H1 (cell line): Measurements from ENCODE around the gene FGF1. TPM values are rescaled to one million over a fixed set of nuclear protein-coding genes. Genes with fewer than 3 reads are reported as not detected.

ENCODE experiments used
- CTCF ChIA-PET: fragments of 300-600 bp; sonication (Branson Sonifier 250); formaldehyde crosslinking; loops from one replicate; lab custom pipeline; 2021; ENCODE audit not compliant: partially characterized antibody; lab: Charles Lee
- POLR2A ChIA-PET: fragments of 300-600 bp; sonication (Branson Sonifier 250); formaldehyde crosslinking; loops from one replicate; lab custom pipeline; 2021; ENCODE audit warnings: inconsistent platforms; ENCODE audit not compliant: partially characterized antibody; lab: Charles Lee
- DNase-seq, 2 experiments: peaks; one replicate each; pipeline versions ENCODE4 v3.0.0 to v3.0.0-alpha.2; 2010 to 2022; ENCODE audit warnings: low spot score in 2 of 2, low read depth in 1 of 2, mixed read lengths in 1 of 2
- FAIRE-seq: peaks from 2 replicates; lab custom pipeline; 2011; peaks lifted over from hg19 to GRCh38; lab: Jason Lieb, UNC
- H2AFZ ChIP-seq: 2 replicates; pipeline ENCODE4 v1.8.1; 2012; ENCODE audit warnings: low read length, inconsistent platforms
- H2AK5ac ChIP-seq: 2 replicates; pipeline ENCODE4 v1.6.1; 2013; ENCODE audit warnings: low read depth, low read length
- H2BK120ac ChIP-seq: replicated peaks from 2 replicates; pipeline ENCODE3; 2013; ENCODE audit warnings: low read depth, low read length, inconsistent platforms
- H2BK12ac ChIP-seq: 2 replicates; pipeline ENCODE4 v1.6.1; 2013; ENCODE audit warnings: low read depth, low read length
- H2BK15ac ChIP-seq: 2 replicates; pipeline ENCODE4 v1.6.1; 2013; ENCODE audit warnings: low read length
- H2BK20ac ChIP-seq: 2 replicates; pipeline ENCODE4 v1.6.1; 2013; ENCODE audit warnings: low read length
- H2BK5ac ChIP-seq: 2 replicates; pipeline ENCODE4 v1.6.1; 2013; ENCODE audit warnings: low read depth, low read length
- H3K14ac ChIP-seq: 2 replicates; pipeline ENCODE4 v1.6.1; 2013; ENCODE audit warnings: inconsistent platforms; ENCODE audit not compliant: insufficient read length
- H3K18ac ChIP-seq: 2 replicates; pipeline ENCODE4 v1.6.1; 2013; ENCODE audit warnings: low read length; ENCODE audit errors: extremely low read depth
- H3K23ac ChIP-seq: 2 replicates; pipeline ENCODE4 v1.6.1; 2013; ENCODE audit warnings: inconsistent platforms; ENCODE audit not compliant: insufficient read length
- H3K23me2 ChIP-seq: 2 replicates; pipeline ENCODE4 v1.6.1; 2013; ENCODE audit warnings: low read depth, low read length
- H3K27ac ChIP-seq: 2 replicates; pipeline ENCODE4 v1.6.1; 2011; ENCODE audit warnings: low read depth, low read length, inconsistent platforms
- H3K27me3 ChIP-seq, 4 experiments: replicated peaks in 1 of 4; 1 replicate in 1 of 4; 2 replicates in 3 of 4; pipeline versions ENCODE4 v1.6.1 to v1.8.1; 2011 to 2013; ENCODE audit warnings: low read length in 3 of 4, mild to moderate bottlenecking in 3 of 4, inconsistent platforms in 2 of 4, mixed read lengths in 2 of 4, moderate library complexity in 1 of 4; ENCODE audit not compliant: control insufficient read depth in 3 of 4, insufficient read depth in 3 of 4; ENCODE audit errors: extremely low read depth in 1 of 4
- H3K36me3 ChIP-seq, 4 experiments: 2 replicates each; pipeline versions ENCODE4 v1.6.1 to v1.8.1; 2011 to 2013; ENCODE audit warnings: mild to moderate bottlenecking in 4 of 4, low read length in 3 of 4, moderate library complexity in 2 of 4, control low read depth in 1 of 4, inconsistent platforms in 1 of 4; ENCODE audit not compliant: insufficient read depth in 4 of 4, control insufficient read depth in 2 of 4
- H3K4ac ChIP-seq: replicated peaks from 2 replicates; pipeline ENCODE3; 2013; ENCODE audit warnings: low read length, low read depth, mixed read lengths, inconsistent platforms; ENCODE audit not compliant: insufficient read length
- H3K4me1 ChIP-seq, 4 experiments: replicated peaks in 1 of 4; 1 replicate in 1 of 4; 2 replicates in 3 of 4; pipeline versions ENCODE4 v1.6.1 to v1.8.1; 2011 to 2013; ENCODE audit warnings: low read length in 3 of 4, inconsistent platforms in 2 of 4, mixed read lengths in 1 of 4; ENCODE audit not compliant: insufficient read depth in 4 of 4, control insufficient read depth in 3 of 4
- H3K4me2 ChIP-seq, 2 experiments: 2 replicates each; pipeline versions ENCODE4 v1.6.1 to v1.8.1; 2011 to 2013; ENCODE audit warnings: low read depth in 2 of 2, low read length in 2 of 2, control low read depth in 1 of 2, inconsistent platforms in 1 of 2, mild to moderate bottlenecking in 1 of 2; ENCODE audit not compliant: insufficient read depth in 1 of 2
- H3K4me3 ChIP-seq, 4 experiments: fragments of 200-600, 300-600 bp in 1 of 4; sonication (generic), shearing (Covaris generic), sonication (Bioruptor Twin) in 1 of 4; 2 replicates each; pipeline versions ENCODE4 v1.5.1 to v1.8.1; 2011 to 2016; ENCODE audit warnings: low read length in 4 of 4, low read depth in 3 of 4, control low read depth in 2 of 4, inconsistent platforms in 2 of 4, mild to moderate bottlenecking in 2 of 4, mixed read lengths in 1 of 4, moderate library complexity in 1 of 4; ENCODE audit not compliant: insufficient read depth in 2 of 4; ENCODE audit errors: extremely low read depth in 1 of 4
- H3K56ac ChIP-seq: replicated peaks from 2 replicates; pipeline ENCODE3; 2013; ENCODE audit warnings: low read depth, mild to moderate bottlenecking, mixed read lengths, low read length, inconsistent platforms; ENCODE audit not compliant: insufficient read length
- H3K79me1 ChIP-seq: 2 replicates; pipeline ENCODE4 v1.6.1; 2013; ENCODE audit warnings: low read depth, low read length, control low read depth
- H3K79me2 ChIP-seq, 2 experiments: 2 replicates each; pipeline versions ENCODE4 v1.6.1 to v1.8.1; 2012 to 2013; ENCODE audit warnings: low read length in 2 of 2, mild to moderate bottlenecking in 2 of 2, inconsistent platforms in 1 of 2; ENCODE audit not compliant: insufficient read depth in 2 of 2, control insufficient read depth in 1 of 2
- H3K9ac ChIP-seq, 4 experiments: replicated peaks in 1 of 4; 1 replicate in 1 of 4; 2 replicates in 3 of 4; pipeline versions ENCODE4 v1.6.1 to v1.8.1; 2011 to 2013; ENCODE audit warnings: low read depth in 3 of 4, low read length in 3 of 4, control low read depth in 2 of 4, mild to moderate bottlenecking in 2 of 4, moderate library complexity in 2 of 4, inconsistent platforms in 1 of 4; ENCODE audit errors: extremely low read depth in 1 of 4
- H3K9me3 ChIP-seq, 2 experiments: 2 replicates each; pipeline versions ENCODE4 v1.6.1 to v1.8.1; 2012 to 2013; ENCODE audit warnings: mild to moderate bottlenecking in 2 of 2, moderate library complexity in 2 of 2, control low read depth in 1 of 2, inconsistent platforms in 1 of 2, low read depth in 1 of 2, low read length in 1 of 2, mixed read lengths in 1 of 2; ENCODE audit not compliant: insufficient read depth in 2 of 2
- H4K20me1 ChIP-seq, 2 experiments: replicated peaks in 1 of 2; 2 replicates each; pipeline versions ENCODE3 to v1.8.1; 2011 to 2013; ENCODE audit warnings: inconsistent platforms in 2 of 2, low read length in 2 of 2, mild to moderate bottlenecking in 1 of 2; ENCODE audit not compliant: insufficient read depth in 2 of 2, control insufficient read depth in 1 of 2
- H4K5ac ChIP-seq: 2 replicates; pipeline ENCODE4 v1.6.1; 2013; ENCODE audit warnings: low read length, low read depth, mixed read lengths, inconsistent platforms; ENCODE audit not compliant: insufficient read length
- H4K8ac ChIP-seq: 2 replicates; pipeline ENCODE4 v1.8.0; 2013; ENCODE audit warnings: mild to moderate bottlenecking, moderate library complexity, low read length, inconsistent platforms; ENCODE audit not compliant: insufficient read depth; ENCODE audit errors: extremely low read depth
- H4K91ac ChIP-seq: replicated peaks from 2 replicates; pipeline ENCODE3; 2013; ENCODE audit warnings: low read length, mixed read lengths, inconsistent platforms; ENCODE audit not compliant: insufficient read length
- MAFK ChIP-seq: IDR thresholded peaks from 2 replicates; pipeline ENCODE4 v1.6.1; 2012; ENCODE audit warnings: low read depth, mild to moderate bottlenecking, improper control_type of control experiment, low read length
- WGBS, 2 experiments: shearing (Covaris generic) in 1 of 2; methylation state at CpG; one replicate each; pipeline versions ENCODE4 v1.1.6 to v1.1.7; 2013 to 2015; ENCODE audit warnings: low lambda C conversion rate in 2 of 2, mixed read lengths in 2 of 2, inconsistent platforms in 1 of 2, low coverage in 1 of 2, missing lambda C conversion rate in 1 of 2; ENCODE audit not compliant: insufficient replicate concordance in 2 of 2, insufficient coverage in 1 of 2, insufficient read length in 1 of 2; ENCODE audit errors: extremely low coverage in 1 of 2, missing lambda C conversion rate in 1 of 2; 5-methylcytosine and 5-hydroxymethylcytosine counted together
- polyA plus RNA-seq, 7 experiments: library from polyadenylated mRNA; depleted of rRNA in 3 of 7; stranded (reverse) in 5 of 7; unstranded in 2 of 7; fragments of >200 nt in 5 of 7; fragments of 200-250 nt in 2 of 7; gene quantifications; 1 replicate in 5 of 7; 2 replicates in 1 of 7; 4 replicates in 1 of 7; pipeline versions ENCODE4 v1.2.1 to v1.2.3, GENCODE V29; 2011 to 2013; ENCODE audit warnings: missing spikeins in 2 of 7, mixed read lengths in 2 of 7
- total RNA-seq: library from RNA; stranded (reverse); fragmentation: NEBNext Ultra II Directional; extraction: Animal tissue kit (Norgen Biotek cat#: 25700); gene quantifications from 2 replicates; pipeline ENCODE4 v1.2.1, GENCODE V29; 2021

FGF1 gene
- total and polyA plus RNA-seq, 2 of the 8 experiments (the other 6 are each of a cell fraction or from before 2014, with no cell fraction given) = 0.30 to 0.50 TPM

- WGBS, 2 experiments = 92% methylated on average over 5 of the region's 5 CpGs; no CpG with 5 or more reads in 1 of the 2 experiments
- Histone ChIP-seq H3K9ac (no peak overlapping the region), H2AK5ac (no peak overlapping the region), H3K79me2 (no peaks in the 10 kb centered on the region), H4K91ac (no peak overlapping the region), H4K5ac (no peak overlapping the region), H3K36me3 (no peaks in the 10 kb centered on the region), H3K23me2 (no peaks in the 10 kb centered on the region), H3K79me1 (no peaks in the 10 kb centered on the region), H2BK120ac (no peak overlapping the region), H3K14ac (no peak overlapping the region), H2BK15ac (0 out of 2 replicates have a peak overlapping the region, but pooled peaks have one; percentile 5), H3K27ac (no peak overlapping the region), H3K9me3 (no peaks in the 10 kb centered on the region; a peak in 1 of 4 replicates), H2BK20ac (0 out of 2 replicates have a peak overlapping the region, but pooled peaks have one; percentile 34), H3K4me3 (no peak overlapping the region), H3K27me3 (no peaks in the 10 kb centered on the region), H4K8ac (no peak overlapping the region), H3K4me1 (no peaks in the 10 kb centered on the region), H3K56ac (no peak overlapping the region), H3K4ac (no peak overlapping the region), H2AFZ (no peak overlapping the region), H3K4me2 (no peak overlapping the region), H3K23ac (no peak overlapping the region), H2BK12ac (no peak overlapping the region), H2BK5ac (no peak overlapping the region), H3K18ac (no peak overlapping the region), H4K20me1 (no peaks in the 10 kb centered on the region)
- no peak for FAIRE-seq
- POLR2A ChIA-PET = no interaction called here
- CTCF ChIA-PET = interaction anchor here (1.2 to 3.0 kb wide), 6 partner anchors 8 to 81 kb away, joined by 4 to 8 read pairs (median 5); no protein-coding TSS in a partner anchor
- no peak for DNase-seq
- TF ChIP-seq MAFK = peak; percentile 59; the same call in 1 of the 2 replicates
These were observed 68.3 kb downstream of the FGF1 start for GRCh38 chr5:142617416-142618129.
